Mammary epithelial cell (primary cell): Measurements from ENCODE around the gene ENDOU.

Experiments
- CTCF ChIP-seq, 2 donors: IDR thresholded peaks in 1 of 2; conservative IDR thresholded peaks in 1 of 2; 2 replicates each; pipeline ENCODE4 v1.5.1; 2011 to 2012; ENCODE audit warnings: inconsistent platforms in 2 of 2, low read length in 2 of 2, mild to moderate bottlenecking in 2 of 2, control low read depth in 1 of 2, low read depth in 1 of 2; ENCODE audit not compliant: insufficient read depth in 1 of 2; ENCODE audit errors: extremely low read depth in 1 of 2
- EZH2 ChIP-seq: IDR thresholded peaks from 2 replicates; pipeline ENCODE4 v1.6.1; 2012; ENCODE audit warnings: low read length, inconsistent platforms, borderline replicate concordance

- TF ChIP-seq EZH2: no peak
- no peak for TF ChIP-seq CTCF (conservative IDR thresholded peaks at IDR 0.05 in 1 of 2, IDR thresholded peaks at IDR 0.05 in 1 of 2; ENCODE audit: extremely low read depth in 1 of 2, insufficient read depth in 1 of 2, low read depth in 1 of 2, low read length in 2 of 2)
Measured at GRCh38 chr12:47758584-47758833, 33.2 kb upstream of the ENDOU start.
